H1 (cell line): ENCODE measurements around the gene DVL3. TPM values are rescaled to one million over a fixed set of nuclear protein-coding genes. Genes with fewer than 3 reads are reported as not detected.

Source experiments
- BACH1 ChIP-seq: IDR thresholded peaks from 2 replicates; pipeline ENCODE4 v1.6.1; 2012; ENCODE audit warnings: low read length, improper control_type of control experiment
- CBX5 ChIP-seq: fragments of 300-800, 300-1000 bp; sonication (generic); IDR thresholded peaks from 2 replicates; pipeline ENCODE4 v1.7.1; 2016; ENCODE audit warnings: antibody characterized with exemption, low read length, low read depth
- CHD2 ChIP-seq: IDR thresholded peaks from 2 replicates; pipeline ENCODE4 v1.6.1; 2012; ENCODE audit warnings: low read length, improper control_type of control experiment
- CREB1 ChIP-seq: IDR thresholded peaks from 2 replicates; pipeline ENCODE4 v1.6.1; 2012; ENCODE audit warnings: inconsistent platforms
- CTBP2 ChIP-seq: IDR thresholded peaks from 2 replicates; pipeline ENCODE4 v1.7.0; 2011; ENCODE audit warnings: borderline replicate concordance, mild to moderate bottlenecking, moderate library complexity, mixed read lengths, low read length; ENCODE audit not compliant: insufficient read depth, insufficient read length
- EP300 ChIP-seq, 2 experiments: IDR thresholded peaks; 1 replicate in 1 of 2; 2 replicates in 1 of 2; pipeline ENCODE4 v1.6.1; 2011 to 2012; ENCODE audit warnings: low read depth in 2 of 2, low read length in 2 of 2, mild to moderate bottlenecking in 2 of 2, borderline replicate concordance in 1 of 2, inconsistent platforms in 1 of 2, moderate library complexity in 1 of 2
- HDAC2 ChIP-seq, 2 experiments: fragments of 300-600 bp in 1 of 2; sonication (generic) in 1 of 2; IDR thresholded peaks; 2 replicates each; pipeline ENCODE4 v1.6.1; 2011 to 2012; ENCODE audit warnings: low read depth in 2 of 2, low read length in 2 of 2, mild to moderate bottlenecking in 2 of 2, moderate library complexity in 2 of 2, borderline replicate concordance in 1 of 2, inconsistent platforms in 1 of 2
- HDAC6 ChIP-seq: IDR thresholded peaks from one replicate; pipeline ENCODE4 v1.7.1; 2012; ENCODE audit warnings: low read depth, mild to moderate bottlenecking, inconsistent platforms, low read length, moderate library complexity
- JUN ChIP-seq: IDR thresholded peaks from 2 replicates; pipeline ENCODE4 v1.6.1; 2011; ENCODE audit warnings: low read depth, mild to moderate bottlenecking, improper control_type of control experiment, low read length
- MAFK ChIP-seq: IDR thresholded peaks from 2 replicates; pipeline ENCODE4 v1.6.1; 2012; ENCODE audit warnings: low read depth, mild to moderate bottlenecking, improper control_type of control experiment, low read length
- NRF1 ChIP-seq: IDR thresholded peaks from 2 replicates; pipeline ENCODE4 v1.6.1; 2011; ENCODE audit warnings: mild to moderate bottlenecking, low read depth, low read length, improper control_type of control experiment
- RAD21 ChIP-seq, 2 experiments: IDR thresholded peaks in 1 of 2; conservative IDR thresholded peaks in 1 of 2; 2 replicates each; pipeline ENCODE4 v1.6.1; 2011; ENCODE audit warnings: low read depth in 2 of 2, low read length in 2 of 2, improper control_type of control experiment in 1 of 2, inconsistent platforms in 1 of 2, mild to moderate bottlenecking in 1 of 2, moderate library complexity in 1 of 2
- RNF2 ChIP-seq: fragments of 200-900, 300-1000 bp; sonication (generic); IDR thresholded peaks from 2 replicates; pipeline ENCODE4 v1.7.1; 2016; ENCODE audit warnings: borderline replicate concordance, low read depth, mild to moderate bottlenecking, antibody characterized with exemption, low read length; ENCODE audit not compliant: poor library complexity, severe bottlenecking; ENCODE audit errors: missing control alignments
- SAP30 ChIP-seq: fragments of 300-600 bp; sonication (generic); IDR thresholded peaks from 2 replicates; pipeline ENCODE4 v1.7.1; 2012; ENCODE audit warnings: low read length, moderate library complexity, mild to moderate bottlenecking, inconsistent platforms; ENCODE audit not compliant: insufficient read depth, insufficient replicate concordance
- SIN3A ChIP-seq, 2 experiments: IDR thresholded peaks in 1 of 2; conservative IDR thresholded peaks in 1 of 2; 2 replicates each; pipeline ENCODE4 v1.6.1; 2011 to 2012; ENCODE audit warnings: low read length in 2 of 2, improper control_type of control experiment in 1 of 2, low read depth in 1 of 2, mild to moderate bottlenecking in 1 of 2
- SRF ChIP-seq: IDR thresholded peaks from 2 replicates; pipeline ENCODE4 v1.6.1; 2011; ENCODE audit warnings: mild to moderate bottlenecking, low read depth, low read length, moderate library complexity
- TAF7 ChIP-seq: optimal IDR thresholded peaks from 2 replicates; pipeline ENCODE3; 2011; ENCODE audit warnings: low read depth, mild to moderate bottlenecking, inconsistent platforms, low read length, moderate library complexity, borderline replicate concordance
- TBP ChIP-seq: IDR thresholded peaks from 2 replicates; pipeline ENCODE4 v1.6.1; 2011; ENCODE audit warnings: low read depth, low read length, improper control_type of control experiment
- TCF12 ChIP-seq: IDR thresholded peaks from 2 replicates; pipeline ENCODE4 v1.6.1; 2011; ENCODE audit warnings: low read depth, mild to moderate bottlenecking, low read length
- TEAD4 ChIP-seq: IDR thresholded peaks from 2 replicates; pipeline ENCODE4 v1.6.1; 2012; ENCODE audit warnings: low read depth, low read length, inconsistent platforms, mixed read lengths
- polyA plus RNA-seq, 7 experiments: library from polyadenylated mRNA; depleted of rRNA in 3 of 7; stranded (reverse) in 5 of 7; unstranded in 2 of 7; fragments of >200 nt in 5 of 7; fragments of 200-250 nt in 2 of 7; gene quantifications; 1 replicate in 5 of 7; 2 replicates in 1 of 7; 4 replicates in 1 of 7; pipeline versions ENCODE4 v1.2.1 to v1.2.3, GENCODE V29; 2011 to 2013; ENCODE audit warnings: missing spikeins in 2 of 7, mixed read lengths in 2 of 7
- total RNA-seq: library from RNA; stranded (reverse); fragmentation: NEBNext Ultra II Directional; extraction: Animal tissue kit (Norgen Biotek cat#: 25700); gene quantifications from 2 replicates; pipeline ENCODE4 v1.2.1, GENCODE V29; 2021
- TF ChIP-seq, protein P1 (sequence below): IDR thresholded peaks from 2 replicates; pipeline ENCODE4 v1.6.1; 2012; ENCODE audit warnings: inconsistent platforms

The DVL3 gene
- total and polyA plus RNA-seq, 2 of the 8 experiments (the other 6 are each of a cell fraction or from before 2014, with no cell fraction given), result 38.5 to 66.6 TPM

- TF ChIP-seq BACH1 (no peak), SIN3A (conservative IDR thresholded peaks at IDR 0.05 in 1 of 2, IDR thresholded peaks at IDR 0.05 in 1 of 2; ENCODE audit: low read depth in 1 of 2, low read length in 2 of 2) (peak in 1 of 2 experiments; percentile 77; a peak in 2 of 4 replicates), TCF12 (no peak), NRF1 (0 out of 2 replicates have a peak, but pooled peaks have one; percentile 43), SRF (no peak), TEAD4 (peak; percentile 20; the same call in 1 of the 2 replicates), RNF2 (no peak), TAF7 (peak; percentile 88), MAFK (no peak), CHD2 (0 out of 2 replicates have a peak, but pooled peaks have one; percentile 9), EP300 (IDR thresholded peaks at IDR 0.05; ENCODE audit: borderline replicate concordance in 1 of 2, low read depth in 2 of 2, low read length in 2 of 2) (0 out of 3 replicates have a peak, but pooled peaks of 1 of the 2 experiments have one; percentile 25), JUN (no peak), CREB1 (peak; percentile 56; the same call in 1 of the 2 replicates), CTBP2 (no peak), TBP (peak; percentile 82), SAP30 (peak; percentile 90), HDAC6 (no peak), HDAC2 (IDR thresholded peaks at IDR 0.05; ENCODE audit: borderline replicate concordance in 1 of 2, low read depth in 2 of 2, low read length in 2 of 2) (0 out of 4 replicates have a peak, but pooled peaks of 1 of the 2 experiments have one; percentile 76), RAD21 (IDR thresholded peaks at IDR 0.05 in 1 of 2, conservative IDR thresholded peaks at IDR 0.05 in 1 of 2; ENCODE audit: low read depth in 2 of 2, low read length in 2 of 2) (peak in 1 of 2 experiments; percentile 15; a peak in 1 of 4 replicates), CBX5 (no peak)
- TF ChIP-seq, protein P1, sequence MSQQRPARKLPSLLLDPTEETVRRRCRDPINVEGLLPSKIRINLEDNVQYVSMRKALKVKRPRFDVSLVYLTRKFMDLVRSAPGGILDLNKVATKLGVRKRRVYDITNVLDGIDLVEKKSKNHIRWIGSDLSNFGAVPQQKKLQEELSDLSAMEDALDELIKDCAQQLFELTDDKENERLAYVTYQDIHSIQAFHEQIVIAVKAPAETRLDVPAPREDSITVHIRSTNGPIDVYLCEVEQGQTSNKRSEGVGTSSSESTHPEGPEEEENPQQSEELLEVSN, result 0 out of 2 replicates have a peak, but pooled peaks have one; percentile 45
Observed at GRCh38 chr3:184135149-184135910, 19.8 kb upstream of the DVL3 start, which contains the start of gene EIF2B5 (continued).
